ENCODE measurements around the gene AKAP13.
"Not testable (repeated sequence)": the region's sequence is repeated elsewhere in the genome, so short reads cannot be mapped to it uniquely, and the experiment has no call there.

AKAP13 gene, protein sequence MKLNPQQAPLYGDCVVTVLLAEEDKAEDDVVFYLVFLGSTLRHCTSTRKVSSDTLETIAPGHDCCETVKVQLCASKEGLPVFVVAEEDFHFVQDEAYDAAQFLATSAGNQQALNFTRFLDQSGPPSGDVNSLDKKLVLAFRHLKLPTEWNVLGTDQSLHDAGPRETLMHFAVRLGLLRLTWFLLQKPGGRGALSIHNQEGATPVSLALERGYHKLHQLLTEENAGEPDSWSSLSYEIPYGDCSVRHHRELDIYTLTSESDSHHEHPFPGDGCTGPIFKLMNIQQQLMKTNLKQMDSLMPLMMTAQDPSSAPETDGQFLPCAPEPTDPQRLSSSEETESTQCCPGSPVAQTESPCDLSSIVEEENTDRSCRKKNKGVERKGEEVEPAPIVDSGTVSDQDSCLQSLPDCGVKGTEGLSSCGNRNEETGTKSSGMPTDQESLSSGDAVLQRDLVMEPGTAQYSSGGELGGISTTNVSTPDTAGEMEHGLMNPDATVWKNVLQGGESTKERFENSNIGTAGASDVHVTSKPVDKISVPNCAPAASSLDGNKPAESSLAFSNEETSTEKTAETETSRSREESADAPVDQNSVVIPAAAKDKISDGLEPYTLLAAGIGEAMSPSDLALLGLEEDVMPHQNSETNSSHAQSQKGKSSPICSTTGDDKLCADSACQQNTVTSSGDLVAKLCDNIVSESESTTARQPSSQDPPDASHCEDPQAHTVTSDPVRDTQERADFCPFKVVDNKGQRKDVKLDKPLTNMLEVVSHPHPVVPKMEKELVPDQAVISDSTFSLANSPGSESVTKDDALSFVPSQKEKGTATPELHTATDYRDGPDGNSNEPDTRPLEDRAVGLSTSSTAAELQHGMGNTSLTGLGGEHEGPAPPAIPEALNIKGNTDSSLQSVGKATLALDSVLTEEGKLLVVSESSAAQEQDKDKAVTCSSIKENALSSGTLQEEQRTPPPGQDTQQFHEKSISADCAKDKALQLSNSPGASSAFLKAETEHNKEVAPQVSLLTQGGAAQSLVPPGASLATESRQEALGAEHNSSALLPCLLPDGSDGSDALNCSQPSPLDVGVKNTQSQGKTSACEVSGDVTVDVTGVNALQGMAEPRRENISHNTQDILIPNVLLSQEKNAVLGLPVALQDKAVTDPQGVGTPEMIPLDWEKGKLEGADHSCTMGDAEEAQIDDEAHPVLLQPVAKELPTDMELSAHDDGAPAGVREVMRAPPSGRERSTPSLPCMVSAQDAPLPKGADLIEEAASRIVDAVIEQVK (N-terminal part only)

DNA sequence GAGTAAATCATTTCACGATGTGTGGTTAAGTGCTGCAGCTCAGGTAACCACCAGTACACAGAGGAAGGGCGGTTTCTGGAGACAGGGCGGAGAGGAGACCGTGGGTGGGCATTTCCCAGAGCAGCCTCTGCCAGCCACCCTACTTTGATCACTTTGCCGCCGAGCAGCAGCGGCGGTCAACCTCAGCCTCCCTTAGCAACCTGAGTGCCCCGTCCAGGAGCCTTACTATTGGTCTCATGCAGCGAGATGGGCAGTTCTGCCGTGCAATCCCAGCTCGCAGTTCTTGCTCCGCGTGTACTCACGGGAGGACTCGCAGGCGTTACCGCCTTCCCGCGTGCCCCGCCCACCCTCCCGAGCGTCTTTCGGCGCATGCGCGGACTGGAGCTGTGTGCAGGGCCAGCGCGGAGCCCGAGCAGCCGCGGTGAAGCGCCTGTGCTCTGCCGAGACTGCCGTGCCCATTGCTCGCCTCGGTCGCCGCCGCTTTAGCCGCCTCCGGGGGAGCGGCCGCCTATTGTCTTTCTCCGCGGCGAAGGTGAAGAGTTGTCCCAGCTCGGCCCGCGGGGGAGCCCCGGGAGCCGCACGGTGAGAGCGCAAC is at the start of gene AKAP13:
TSS of gene AKAP13 (plus strand) at position 387 of the 595 bp plus-strand sequence. CDS start 105,118 bp downstream, outside the sequence.
- peak; percentile 90 for DNase-seq (ENCODE audit: low read depth)

GRCh38 chr15:85330901-85331588 is 49.4 kb upstream of the AKAP13 start:
- peak; percentile 58 for DNase-seq (ENCODE audit: low read depth)

GRCh38 chr15:85331655-85332285 is 48.6 kb upstream of the AKAP13 start:
- DNase-seq (ENCODE audit: low read depth), result no peak

- DNase-seq (ENCODE audit: low read depth), result no peak
Measured at GRCh38 chr15:85333132-85333831, 47.1 kb upstream of the AKAP13 start.

DNA sequence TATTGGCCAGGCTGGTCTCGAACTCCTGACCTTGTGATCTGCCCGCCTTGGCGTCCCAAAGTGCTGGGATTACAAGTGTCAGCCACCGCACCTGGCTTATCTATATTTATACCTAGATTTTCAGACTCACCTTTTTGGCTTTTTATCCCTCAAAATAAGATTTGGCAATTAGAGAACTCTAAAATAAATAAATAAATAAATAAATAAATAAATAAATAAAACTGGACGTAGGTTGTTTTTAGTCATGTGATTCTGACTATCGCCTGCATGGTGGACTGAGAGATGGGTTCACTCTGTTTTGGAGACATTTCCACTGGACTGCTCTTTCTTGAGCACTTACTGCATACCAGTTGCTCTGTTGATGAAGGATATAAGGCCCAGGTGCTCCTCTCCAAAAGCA is 46.2 kb upstream of the AKAP13 start:
- no peak for DNase-seq (ENCODE audit: low read depth)

DNA sequence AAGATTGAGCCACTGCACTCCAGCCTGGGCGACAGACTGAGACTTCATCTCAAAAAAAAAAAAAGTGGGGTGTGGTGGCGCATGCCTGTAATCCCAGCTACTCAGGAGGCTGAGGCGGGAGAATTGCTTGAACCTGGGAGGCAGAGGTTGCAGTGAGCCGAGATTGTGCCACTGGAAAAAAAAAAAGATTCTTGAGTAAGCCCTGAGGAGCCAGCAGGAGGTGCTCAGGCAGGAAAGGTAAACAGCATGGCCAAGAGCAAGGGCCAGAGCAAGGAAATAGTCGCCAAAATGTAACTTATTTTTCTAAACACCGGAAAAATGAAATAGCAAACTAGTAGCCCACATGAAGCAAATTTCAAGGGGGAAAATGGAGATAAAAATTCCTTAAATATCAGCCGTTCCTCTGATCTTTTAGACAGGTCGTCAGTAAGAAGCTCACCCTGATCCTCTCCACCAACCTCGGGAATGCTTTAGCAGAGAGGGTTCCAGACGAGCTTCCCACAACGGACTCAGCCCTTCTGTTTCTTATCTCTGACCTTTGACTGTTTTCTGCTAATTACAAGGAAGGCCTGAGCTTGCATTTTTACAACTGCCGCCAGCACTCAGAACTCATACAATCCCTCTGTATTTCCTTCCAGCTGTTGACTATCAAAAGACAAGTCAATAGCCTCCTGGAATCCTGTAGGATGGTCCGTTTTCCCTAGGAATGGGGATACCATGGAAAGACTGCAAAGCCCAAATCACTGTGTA is 45.0 kb upstream of the AKAP13 start:
- DNase-seq (ENCODE audit: low read depth), result no peak

- no peak for DNase-seq (ENCODE audit: low read depth)
Measured at GRCh38 chr15:85336880-85337279, 43.5 kb upstream of the AKAP13 start.

GRCh38 chr15:85337425-85338074 is 42.9 kb upstream of the AKAP13 start:
- DNase-seq (ENCODE audit: low read depth), result no peak

- no peak for DNase-seq (ENCODE audit: low read depth)
Measured at GRCh38 chr15:85340321-85340665, 40.1 kb upstream of the AKAP13 start.

- DNase-seq (ENCODE audit: low read depth), result no peak
Measured at GRCh38 chr15:85340852-85341251, 39.6 kb upstream of the AKAP13 start.

DNA sequence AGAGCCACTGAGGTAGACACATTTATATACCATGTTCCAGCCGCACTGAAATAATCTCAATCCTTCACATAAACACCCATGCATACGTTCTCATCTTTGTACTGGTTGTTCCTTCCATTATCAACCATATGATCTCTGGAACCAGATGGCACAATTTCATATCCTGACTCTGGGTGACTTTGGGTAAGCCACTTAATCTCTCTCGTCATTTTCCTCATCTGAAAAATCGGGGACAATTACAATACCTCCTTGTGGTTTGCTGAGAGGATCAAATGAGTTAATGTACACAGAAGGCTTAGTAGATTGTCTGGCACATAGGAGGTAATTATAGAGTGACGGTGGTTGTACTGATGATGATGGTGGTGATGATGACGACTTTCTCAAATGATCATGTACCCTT is 38.2 kb upstream of the AKAP13 start:
- DNase-seq (ENCODE audit: low read depth), result not testable (repeated sequence)

DNA sequence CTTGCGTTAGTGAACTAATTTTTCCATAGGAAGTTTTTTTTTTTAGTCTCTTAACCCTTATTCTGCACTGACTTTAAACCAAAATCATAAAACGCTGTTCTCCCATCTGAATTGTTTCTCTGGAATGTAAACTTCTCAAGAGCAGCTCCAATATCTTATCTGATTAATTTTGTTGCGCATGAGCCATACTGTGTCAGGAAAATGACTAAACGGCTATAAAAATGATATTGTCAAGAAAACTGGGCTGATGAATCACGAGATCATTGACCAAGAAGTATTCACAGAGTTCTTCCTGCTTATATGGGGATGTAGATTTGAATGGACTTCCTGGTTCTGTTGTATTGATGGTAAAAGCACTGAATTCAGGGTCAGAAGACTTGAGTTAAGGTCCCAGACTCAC is 37.0 kb upstream of the AKAP13 start:
- not testable (repeated sequence) for DNase-seq (ENCODE audit: low read depth)

GRCh38 chr15:85344241-85344640 is 36.2 kb upstream of the AKAP13 start:
- not testable (repeated sequence) for DNase-seq (ENCODE audit: low read depth)

GRCh38 chr15:85344653-85345114 is 35.7 kb upstream of the AKAP13 start:
- not testable (repeated sequence) for DNase-seq (ENCODE audit: low read depth)

GRCh38 chr15:85345196-85345918 is 35.0 kb upstream of the AKAP13 start:
- not testable (repeated sequence) for DNase-seq (ENCODE audit: low read depth)

- DNase-seq (ENCODE audit: low read depth), result not testable (repeated sequence)
Measured at GRCh38 chr15:85346462-85347084, 33.8 kb upstream of the AKAP13 start.

GRCh38 chr15:85347264-85348047 is 32.9 kb upstream of the AKAP13 start:
- DNase-seq (ENCODE audit: low read depth), result not testable (repeated sequence)
